ENCODE measurements around the gene NDUFA5.

The NDUFA5 gene

GRCh38 chr7:123600876-123601275 lies 43.3 kb upstream of the NDUFA5 start:
- Histone ChIP-seq H3K4me1 (ENCODE audit: low read length) (peaks cover 7% of the 10 kb centered on the region), H4K20me1 (ENCODE audit: insufficient read depth, low read length) (no peaks in the 10 kb centered on the region), H3K27ac (ENCODE audit: low read length) (no peak overlapping the region), H3K9me3 (ENCODE audit: insufficient read depth, low read length) (no peaks in the 10 kb centered on the region), H3K4me3 (ENCODE audit: low read length) (no peak overlapping the region), H2AFZ (ENCODE audit: low read depth, low read length) (no peak overlapping the region), H3K27me3 (ENCODE audit: low read depth, low read length) (no peaks in the 10 kb centered on the region), H3K9ac (ENCODE audit: low read length) (no peak overlapping the region), H3K36me3 (replicated peaks; ENCODE audit: low read depth, low read length) (no peaks in the 10 kb centered on the region), H3K79me2 (ENCODE audit: low read length) (no peaks in the 10 kb centered on the region), H3K4me2 (ENCODE audit: low read length) (no peak overlapping the region)
- no peak for TF ChIP-seq EZH2phosphoT487 (IDR thresholded peaks at IDR 0.05; ENCODE audit: low read depth)
- TF ChIP-seq, protein P1, sequence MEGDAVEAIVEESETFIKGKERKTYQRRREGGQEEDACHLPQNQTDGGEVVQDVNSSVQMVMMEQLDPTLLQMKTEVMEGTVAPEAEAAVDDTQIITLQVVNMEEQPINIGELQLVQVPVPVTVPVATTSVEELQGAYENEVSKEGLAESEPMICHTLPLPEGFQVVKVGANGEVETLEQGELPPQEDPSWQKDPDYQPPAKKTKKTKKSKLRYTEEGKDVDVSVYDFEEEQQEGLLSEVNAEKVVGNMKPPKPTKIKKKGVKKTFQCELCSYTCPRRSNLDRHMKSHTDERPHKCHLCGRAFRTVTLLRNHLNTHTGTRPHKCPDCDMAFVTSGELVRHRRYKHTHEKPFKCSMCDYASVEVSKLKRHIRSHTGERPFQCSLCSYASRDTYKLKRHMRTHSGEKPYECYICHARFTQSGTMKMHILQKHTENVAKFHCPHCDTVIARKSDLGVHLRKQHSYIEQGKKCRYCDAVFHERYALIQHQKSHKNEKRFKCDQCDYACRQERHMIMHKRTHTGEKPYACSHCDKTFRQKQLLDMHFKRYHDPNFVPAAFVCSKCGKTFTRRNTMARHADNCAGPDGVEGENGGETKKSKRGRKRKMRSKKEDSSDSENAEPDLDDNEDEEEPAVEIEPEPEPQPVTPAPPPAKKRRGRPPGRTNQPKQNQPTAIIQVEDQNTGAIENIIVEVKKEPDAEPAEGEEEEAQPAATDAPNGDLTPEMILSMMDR (IDR thresholded peaks at IDR 0.05; ENCODE audit: low read depth, low read length), result no peak

- Histone ChIP-seq H3K27me3 (ENCODE audit: low read depth, low read length) (no peaks in the 10 kb centered on the region), H3K36me3 (replicated peaks; ENCODE audit: low read depth, low read length) (no peaks in the 10 kb centered on the region), H3K4me3 (ENCODE audit: low read length) (no peak overlapping the region), H4K20me1 (ENCODE audit: insufficient read depth, low read length) (no peaks in the 10 kb centered on the region), H3K9ac (ENCODE audit: low read length) (no peak overlapping the region), H3K79me2 (ENCODE audit: low read length) (no peaks in the 10 kb centered on the region), H2AFZ (ENCODE audit: low read depth, low read length) (no peak overlapping the region), H3K9me3 (ENCODE audit: insufficient read depth, low read length) (no peaks in the 10 kb centered on the region), H3K27ac (ENCODE audit: low read length) (no peak overlapping the region), H3K4me1 (ENCODE audit: low read length) (peaks cover 7% of the 10 kb centered on the region), H3K4me2 (ENCODE audit: low read length) (no peak overlapping the region)
- TF ChIP-seq EZH2phosphoT487 (IDR thresholded peaks at IDR 0.05; ENCODE audit: low read depth), result no peak
- TF ChIP-seq, protein P1 (IDR thresholded peaks at IDR 0.05; ENCODE audit: low read depth, low read length), result no peak
Observed at GRCh38 chr7:123599766-123600165, 42.1 kb upstream of the NDUFA5 start.

DNA sequence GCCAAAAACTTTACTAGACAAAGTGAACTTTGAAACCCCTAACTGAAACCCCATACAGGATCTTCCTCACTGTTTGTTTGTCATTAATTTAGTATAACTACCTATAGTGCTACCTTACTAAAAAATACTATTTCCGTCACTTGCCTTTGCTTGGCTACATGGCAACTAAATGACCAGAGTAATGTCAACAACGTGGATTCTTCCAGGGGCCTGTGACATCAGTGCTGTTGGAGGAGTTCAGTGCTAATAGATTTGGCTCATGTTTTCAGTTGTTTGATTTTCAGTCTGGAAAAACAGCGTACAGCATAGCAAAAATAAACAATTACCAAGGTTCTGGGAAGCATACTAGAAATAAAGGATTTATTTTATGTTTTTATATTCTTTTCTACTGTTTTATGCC lies 41.0 kb upstream of the NDUFA5 start:
- TF ChIP-seq, protein P1 (IDR thresholded peaks at IDR 0.05; ENCODE audit: low read depth, low read length), result no peak
- no peak for TF ChIP-seq EZH2phosphoT487 (IDR thresholded peaks at IDR 0.05; ENCODE audit: low read depth)
- H3K4me2 ChIP-seq (ENCODE audit: low read length), result no peak overlapping the region

GRCh38 chr7:123594813-123595241 lies 37.2 kb upstream of the NDUFA5 start:
- TF ChIP-seq, protein P1 (IDR thresholded peaks at IDR 0.05; ENCODE audit: low read depth, low read length), result no peak
- TF ChIP-seq EZH2phosphoT487 (IDR thresholded peaks at IDR 0.05; ENCODE audit: low read depth), result no peak
- Histone ChIP-seq H3K4me3 (ENCODE audit: low read length) (no peak overlapping the region), H3K36me3 (replicated peaks; ENCODE audit: low read depth, low read length) (no peaks in the 10 kb centered on the region), H3K27me3 (ENCODE audit: low read depth, low read length) (no peaks in the 10 kb centered on the region), H3K4me1 (ENCODE audit: low read length) (peaks cover 5% of the 10 kb centered on the region), H3K4me2 (ENCODE audit: low read length) (no peak overlapping the region), H4K20me1 (ENCODE audit: insufficient read depth, low read length) (no peaks in the 10 kb centered on the region), H3K79me2 (ENCODE audit: low read length) (no peaks in the 10 kb centered on the region), H3K9me3 (ENCODE audit: insufficient read depth, low read length) (no peaks in the 10 kb centered on the region), H3K27ac (ENCODE audit: low read length) (no peak overlapping the region), H2AFZ (ENCODE audit: low read depth, low read length) (no peak overlapping the region), H3K9ac (ENCODE audit: low read length) (no peak overlapping the region)

More for the DNA sequence above, 41.0 kb upstream of the NDUFA5 start:
- no peak overlapping the region for H3K9ac ChIP-seq (ENCODE audit: low read length)
- no peaks in the 10 kb centered on the region for H3K27me3 ChIP-seq (ENCODE audit: low read depth, low read length)
- no peaks in the 10 kb centered on the region for H4K20me1 ChIP-seq (ENCODE audit: insufficient read depth, low read length)
- H3K79me2 ChIP-seq (ENCODE audit: low read length), result no peaks in the 10 kb centered on the region
- no peak overlapping the region for H3K27ac ChIP-seq (ENCODE audit: low read length)
- H2AFZ ChIP-seq (ENCODE audit: low read depth, low read length), result no peak overlapping the region
- no peaks in the 10 kb centered on the region for H3K9me3 ChIP-seq (ENCODE audit: insufficient read depth, low read length)
- no peaks in the 10 kb centered on the region for H3K36me3 ChIP-seq (replicated peaks; ENCODE audit: low read depth, low read length)
- H3K4me1 ChIP-seq (ENCODE audit: low read length), result peaks cover 7% of the 10 kb centered on the region
- H3K4me3 ChIP-seq (ENCODE audit: low read length), result no peak overlapping the region

Measured in OCI-LY3 (cell line).